ENCODE data around the gene HMCES. TPM values are rescaled to one million over a fixed set of nuclear protein-coding genes. Genes with fewer than 3 reads are reported as not detected.

The HMCES gene
- total and polyA plus RNA-seq, 11 donors, result 30.0 to 46.6 (median 37.7) TPM

GRCh38 chr3:129341331-129342141 is 62.9 kb downstream of the HMCES start:
- Histone ChIP-seq H3K9me3 (no peaks in the 10 kb centered on the region), H3K27ac (no peak overlapping the region), H3K36me3 (no peaks in the 10 kb centered on the region), H3K27me3 (peaks cover 0 to 3% (median 0%) of the 10 kb centered on the region in 9 donors), H3K4me1 (peaks cover 0 to 27% (median 14%) of the 10 kb centered on the region in 12 donors), H3K4me3 (no peak overlapping the region)
- 63 to 82% (median 77%) methylated on average over 9 to 10 of the region's 10 CpGs for WGBS, 4 donors
- ATAC-seq, result peak in 1 of 4 donors; percentile 11
- intact Hi-C loops (cut with DNase I), result no loop called here
- DNase-seq, result peak in 2 of 5 donors; percentile 17 to 41
- TF ChIP-seq CTCF (IDR thresholded peaks at IDR 0.05), result no peak
- TF ChIP-seq POLR2A (IDR thresholded peaks at IDR 0.05), result no peak

DNA sequence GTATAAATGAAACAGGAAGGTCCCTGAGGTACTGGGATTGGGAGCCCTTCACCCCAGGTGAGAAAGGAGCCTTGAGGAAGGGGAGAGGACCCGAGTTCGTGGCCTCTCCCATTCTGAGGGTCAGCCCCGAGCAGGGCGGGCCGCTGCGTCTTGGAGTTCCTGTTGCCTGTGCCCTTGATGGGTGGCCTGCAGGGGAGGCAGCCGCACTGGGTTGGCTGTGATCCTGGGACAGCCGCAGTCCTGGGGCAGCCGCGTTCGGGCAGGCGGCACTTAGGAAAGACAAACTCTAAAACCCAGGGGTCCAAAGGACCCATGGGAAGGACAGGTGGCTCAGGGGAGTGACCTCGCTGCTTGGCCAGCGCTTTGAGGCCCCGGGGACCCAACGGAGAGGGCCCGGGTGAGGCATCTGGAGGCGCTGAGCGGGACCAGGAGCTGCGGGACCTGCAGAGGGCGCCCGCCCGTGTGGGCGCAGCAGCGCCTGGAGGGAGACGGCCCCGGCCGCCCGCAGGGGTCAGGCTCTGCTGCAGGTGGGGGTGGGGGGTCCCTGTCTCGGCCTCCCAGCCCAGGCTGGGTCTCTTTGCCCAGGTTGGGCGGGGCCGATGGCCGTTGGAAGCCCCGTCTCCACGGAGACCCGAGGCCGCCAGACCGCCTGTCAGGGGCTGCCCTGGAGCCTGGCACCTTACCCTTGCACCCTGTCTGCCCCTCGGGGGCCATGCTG is 65.1 kb downstream of the HMCES start:
- TF ChIP-seq POLR2A (IDR thresholded peaks at IDR 0.05) (no peak), CTCF (IDR thresholded peaks at IDR 0.05) (peak; percentile 17 to 68 (median 51))
- Histone ChIP-seq H3K27me3 (peaks cover 0 to 3% (median 0%) of the 10 kb centered on the region in 9 donors), H3K9me3 (no peaks in the 10 kb centered on the region), H3K36me3 (no peaks in the 10 kb centered on the region), H3K27ac (no peak overlapping the region), H3K4me1 (peaks cover 0 to 36% (median 23%) of the 10 kb centered on the region in 12 donors), H3K4me3 (peak overlapping the region in 9 of 12 donors; percentile 23 to 50 (median 39))
- DNase-seq (peak in 2 of 5 donors; percentile 48 to 53), ATAC-seq (peak in 3 of 4 donors; percentile 74 to 82 (median 77))
- 24 to 57% (median 37%) methylated on average over 15 to 39 of the region's 39 CpGs for WGBS, 4 donors
- intact Hi-C loops (cut with DNase I), result no loop called here

- TF ChIP-seq CTCF (IDR thresholded peaks at IDR 0.05), result no peak
- no peak for TF ChIP-seq POLR2A (IDR thresholded peaks at IDR 0.05)
- 50 to 57% (median 53%) methylated on average over 6 to 13 of the region's 13 CpGs for WGBS, 4 donors
- H3K27ac ChIP-seq, result no peak overlapping the region
- H3K9me3 ChIP-seq, result no peaks in the 10 kb centered on the region
- H3K4me1 ChIP-seq, result peaks cover 0 to 42% (median 25%) of the 10 kb centered on the region in 12 donors
- H3K4me3 ChIP-seq, result peak overlapping the region in 3 of 12 donors; percentile 38 to 40 (median 39)
- peak in 2 of 4 donors; percentile 6 to 9 for ATAC-seq
- peak in 1 of 5 donors; percentile 57 for DNase-seq
- intact Hi-C loops (cut with DNase I), result no loop called here
- H3K27me3 ChIP-seq, result peaks cover 0 to 3% (median 0%) of the 10 kb centered on the region in 9 donors
- no peaks in the 10 kb centered on the region for H3K36me3 ChIP-seq
Observed at GRCh38 chr3:129344540-129345220, 66.0 kb downstream of the HMCES start.
